CD4-positive, alpha-beta memory T cell (primary cell): Measurements from ENCODE around the gene ZIC2. TPM values are rescaled to one million over a fixed set of nuclear protein-coding genes. Genes with fewer than 3 reads are reported as not detected.
"Not testable (repeated sequence)": the region's sequence is repeated elsewhere in the genome, so short reads cannot be mapped to it uniquely, and the experiment has no call there.

Experiments used
- CTCF ChIA-PET: fragments of 350-600 bp; sonication (Branson Sonifier 250); formaldehyde crosslinking; loops from one replicate; lab custom pipeline; 2021; ENCODE audit warnings: inconsistent platforms; ENCODE audit not compliant: partially characterized antibody; lab: Charles Lee
- POLR2A ChIA-PET: fragments of 350-600 bp; sonication (Branson Sonifier 250); formaldehyde crosslinking; loops from one replicate; lab custom pipeline; 2021; ENCODE audit not compliant: partially characterized antibody; lab: Charles Lee
- DNase-seq, 5 donors: peaks; one replicate each; pipeline versions ENCODE4 v3.0.0 to v3.0.0-alpha.2; 2020 to 2022; ENCODE audit warnings: mixed read lengths in 1 of 5
- H3K27ac ChIP-seq: one replicate; pipeline ENCODE4 v1.7.0; 2013; ENCODE audit warnings: low read depth, low read length
- H3K27me3 ChIP-seq: 2 replicates; pipeline ENCODE4 v1.7.0; 2013; ENCODE audit warnings: mild to moderate bottlenecking, low read length, moderate library complexity; ENCODE audit not compliant: insufficient read depth
- H3K36me3 ChIP-seq: 2 replicates; pipeline ENCODE4 v1.7.0; 2013; ENCODE audit warnings: mild to moderate bottlenecking, low read length, moderate library complexity; ENCODE audit not compliant: insufficient read depth
- H3K4me1 ChIP-seq: 2 replicates; pipeline ENCODE4 v1.7.0; 2013; ENCODE audit warnings: mild to moderate bottlenecking, low read length, moderate library complexity; ENCODE audit not compliant: insufficient read depth
- H3K4me3 ChIP-seq, 2 donors: one replicate each; pipeline ENCODE4 v1.7.0; 2013; ENCODE audit warnings: low read length in 2 of 2, mild to moderate bottlenecking in 1 of 2
- H3K9me3 ChIP-seq, 2 donors: one replicate each; pipeline ENCODE4 v1.7.0; 2013; ENCODE audit warnings: low read length in 2 of 2, control low read depth in 1 of 2; ENCODE audit not compliant: control insufficient read depth in 1 of 2
- H3K27ac Mint-ChIP-seq, 7 donors: one replicate each; pipeline ENCODE4 v1.8.0; 2020 to 2021; ENCODE audit warnings: mixed read lengths in 7 of 7, mild to moderate bottlenecking in 6 of 7, inconsistent platforms in 3 of 7, moderate library complexity in 3 of 7
- H3K27me3 Mint-ChIP-seq, 2 donors: one replicate each; pipeline ENCODE4 v1.8.0; 2020 to 2021; ENCODE audit warnings: mixed read lengths in 2 of 2
- H3K36me3 Mint-ChIP-seq, 2 donors: one replicate each; pipeline ENCODE4 v1.8.0; 2020 to 2021; ENCODE audit warnings: mixed read lengths in 2 of 2, inconsistent platforms in 1 of 2, mild to moderate bottlenecking in 1 of 2
- H3K4me1 Mint-ChIP-seq, 4 donors: one replicate each; pipeline ENCODE4 v1.8.0; 2020 to 2021; ENCODE audit warnings: mixed read lengths in 4 of 4, mild to moderate bottlenecking in 1 of 4
- H3K4me3 Mint-ChIP-seq, 8 donors: one replicate each; pipeline ENCODE4 v1.8.0; 2020 to 2021; ENCODE audit warnings: mixed read lengths in 8 of 8, mild to moderate bottlenecking in 7 of 8, moderate library complexity in 6 of 8, inconsistent platforms in 3 of 8
- H3K9me3 Mint-ChIP-seq, 8 donors: one replicate each; pipeline ENCODE4 v1.8.0; 2020 to 2021; ENCODE audit warnings: mixed read lengths in 8 of 8, mild to moderate bottlenecking in 5 of 8, inconsistent platforms in 3 of 8, moderate library complexity in 1 of 8
- intact Hi-C: fragments of 100-400 bp; cut with micrococcal nuclease; formaldehyde crosslinking; loops from one replicate; pipeline ENCODE4 v1.15.1; 2023
- polyA plus RNA-seq, 2 donors: library from polyadenylated mRNA; unstranded; fragments of 300-500 nt; fragmentation: Illumina TruSeq; gene quantifications; one replicate each; pipeline ENCODE4 v1.2.3, GENCODE V29; 2021
- total RNA-seq, 2 experiments: library from RNA; stranded (reverse); gene quantifications; one replicate each; pipeline ENCODE4 v1.2.3, GENCODE V29; 2021

Gene ZIC2
- total and polyA plus RNA-seq, 4 experiments from 2014 or later: not detected

- intact Hi-C loops: no loop called here
- DNase-seq: no peak
- Mint-ChIP-seq H3K9me3 (no peaks in the 10 kb centered on the region), H3K27me3 (peaks cover 37 to 55% of the 10 kb centered on the region in 2 donors), H3K4me3 (no peak overlapping the region), H3K36me3 (no peaks in the 10 kb centered on the region), H3K27ac (no peak overlapping the region), H3K4me1 (no peaks in the 10 kb centered on the region)
- ChIA-PET POLR2A (no interaction called here), CTCF (no interaction called here)
- Histone ChIP-seq H3K27me3 (peaks cover 2% of the 10 kb centered on the region), H3K36me3 (no peaks in the 10 kb centered on the region), H3K4me1 (no peaks in the 10 kb centered on the region), H3K27ac (no peak overlapping the region), H3K4me3 (no peak overlapping the region), H3K9me3 (no peaks in the 10 kb centered on the region)
These were observed 37.0 kb upstream of the ZIC2 start for GRCh38 chr13:99944606-99945005.

DNA sequence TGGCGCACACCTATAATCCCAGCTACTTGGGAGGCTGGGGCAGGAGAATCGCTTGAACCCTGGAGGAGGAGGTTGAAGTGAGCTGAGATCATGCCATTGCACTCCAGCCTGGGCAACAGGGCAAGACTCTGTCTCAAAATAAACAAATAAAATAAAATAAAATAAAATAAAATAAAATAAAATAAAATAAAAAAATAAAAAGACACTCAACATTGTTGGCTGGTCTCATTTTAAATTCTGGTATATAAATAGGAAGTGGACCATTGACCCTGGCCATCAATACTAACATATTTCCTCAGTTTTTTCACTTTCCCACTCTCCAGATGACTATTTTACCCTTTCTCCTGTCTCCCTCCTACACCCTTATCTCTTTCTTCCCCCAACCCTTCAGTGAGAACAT is 36.1 kb upstream of the ZIC2 start:
- H3K9me3 Mint-ChIP-seq, CTCF ChIA-PET, H3K27ac ChIP-seq, H3K4me3 ChIP-seq, DNase-seq, H3K4me1 ChIP-seq, H3K9me3 ChIP-seq, H3K4me3 Mint-ChIP-seq, H3K27me3 ChIP-seq, POLR2A ChIA-PET, H3K36me3 Mint-ChIP-seq, H3K27ac Mint-ChIP-seq, H3K4me1 Mint-ChIP-seq, intact Hi-C loops, H3K36me3 ChIP-seq: not testable (repeated sequence)
- peaks cover 44 to 53% of the 10 kb centered on the region in 2 donors for H3K27me3 Mint-ChIP-seq

DNA sequence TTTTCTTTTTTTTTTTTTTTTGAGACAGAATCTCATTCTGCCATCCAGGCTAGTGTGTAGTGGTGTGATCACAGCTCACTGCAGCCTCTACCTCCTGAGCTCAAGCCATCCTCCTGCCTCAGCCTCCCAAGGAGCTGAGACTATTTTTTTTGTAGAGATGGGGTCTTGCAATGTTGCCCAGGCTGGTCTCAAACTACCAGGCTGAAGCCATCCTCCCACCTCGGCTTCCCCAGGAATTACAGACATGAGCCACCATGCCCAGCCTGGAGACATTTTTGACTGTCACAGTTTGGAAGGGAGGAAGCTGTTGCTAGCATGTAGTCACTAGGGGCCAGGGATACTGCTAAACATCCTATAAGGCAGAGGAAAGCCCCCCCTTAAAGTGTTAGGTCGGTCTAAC is 33.9 kb upstream of the ZIC2 start:
- intact Hi-C loops: no loop called here
- Mint-ChIP-seq H3K27ac (no peak overlapping the region), H3K9me3 (no peaks in the 10 kb centered on the region), H3K36me3 (no peaks in the 10 kb centered on the region), H3K4me3 (no peak overlapping the region), H3K4me1 (no peaks in the 10 kb centered on the region), H3K27me3 (peaks cover 47 to 52% of the 10 kb centered on the region in 2 donors)
- H3K4me1 ChIP-seq: no peaks in the 10 kb centered on the region
- no peak overlapping the region for H3K4me3 ChIP-seq
- peaks cover 4% of the 10 kb centered on the region for H3K27me3 ChIP-seq
- H3K9me3 ChIP-seq: no peaks in the 10 kb centered on the region
- no peak for DNase-seq
- POLR2A ChIA-PET: no interaction called here
- no peak overlapping the region for H3K27ac ChIP-seq
- CTCF ChIA-PET: no interaction called here
- H3K36me3 ChIP-seq: no peaks in the 10 kb centered on the region

DNA sequence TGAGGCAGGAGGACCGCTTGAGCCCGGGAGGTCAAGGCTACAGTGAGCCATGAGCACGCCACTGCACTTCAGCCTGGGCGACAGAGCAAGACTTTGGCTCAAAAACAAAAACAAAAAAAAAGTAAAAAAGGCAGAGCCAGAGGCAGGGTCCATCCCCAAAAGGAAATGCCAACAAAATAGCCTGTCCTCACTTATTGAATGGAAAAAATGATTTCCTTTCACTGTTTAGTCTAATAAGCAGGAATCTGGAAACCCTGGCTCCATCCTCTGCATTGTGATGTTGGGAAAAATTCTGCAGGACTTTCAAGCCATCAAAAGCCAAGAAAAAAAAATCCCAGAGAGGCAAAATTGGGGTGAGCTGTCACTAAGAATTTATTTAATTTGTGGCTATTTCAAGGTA is 33.2 kb upstream of the ZIC2 start:
- Mint-ChIP-seq H3K36me3 (no peaks in the 10 kb centered on the region), H3K4me1 (no peaks in the 10 kb centered on the region), H3K27ac (no peak overlapping the region), H3K27me3 (peaks cover 48 to 55% of the 10 kb centered on the region in 2 donors), H3K4me3 (no peak overlapping the region), H3K9me3 (peaks cover 0 to 2% (median 0%) of the 10 kb centered on the region in 8 donors)
- intact Hi-C loops: no loop called here
- ChIA-PET POLR2A (no interaction called here), CTCF (no interaction called here)
- no peak for DNase-seq
- peaks cover 4% of the 10 kb centered on the region for H3K27me3 ChIP-seq
- H3K36me3 ChIP-seq: no peaks in the 10 kb centered on the region
- H3K9me3 ChIP-seq: no peaks in the 10 kb centered on the region
- H3K4me1 ChIP-seq: no peaks in the 10 kb centered on the region
- no peak overlapping the region for H3K4me3 ChIP-seq
- H3K27ac ChIP-seq: no peak overlapping the region

GRCh38 chr13:99948907-99949678 is 32.5 kb upstream of the ZIC2 start:
- H3K9me3 ChIP-seq: no peaks in the 10 kb centered on the region
- no peaks in the 10 kb centered on the region for H3K36me3 ChIP-seq
- Mint-ChIP-seq H3K27me3 (peaks cover 52 to 60% of the 10 kb centered on the region in 2 donors), H3K36me3 (no peaks in the 10 kb centered on the region), H3K27ac (no peak overlapping the region), H3K4me1 (no peaks in the 10 kb centered on the region), H3K9me3 (peaks cover 0 to 2% (median 0%) of the 10 kb centered on the region in 8 donors), H3K4me3 (no peak overlapping the region)
- intact Hi-C loops: no loop called here
- CTCF ChIA-PET: no interaction called here
- H3K4me1 ChIP-seq: no peaks in the 10 kb centered on the region
- peaks cover 4% of the 10 kb centered on the region for H3K27me3 ChIP-seq
- no peak overlapping the region for H3K4me3 ChIP-seq
- H3K27ac ChIP-seq: no peak overlapping the region
- POLR2A ChIA-PET: no interaction called here
- no peak for DNase-seq

GRCh38 chr13:99949679-99950413 is 31.7 kb upstream of the ZIC2 start:
- Mint-ChIP-seq H3K27ac (no peak overlapping the region), H3K9me3 (peaks cover 0 to 2% (median 0%) of the 10 kb centered on the region in 8 donors), H3K4me3 (no peak overlapping the region), H3K4me1 (no peaks in the 10 kb centered on the region), H3K27me3 (peaks cover 51 to 62% of the 10 kb centered on the region in 2 donors), H3K36me3 (no peaks in the 10 kb centered on the region)
- H3K4me3 ChIP-seq: no peak overlapping the region
- ChIA-PET CTCF (no interaction called here), POLR2A (no interaction called here)
- H3K27me3 ChIP-seq: peaks cover 4% of the 10 kb centered on the region
- no peak overlapping the region for H3K27ac ChIP-seq
- no peaks in the 10 kb centered on the region for H3K9me3 ChIP-seq
- intact Hi-C loops: no loop called here
- no peak for DNase-seq
- H3K36me3 ChIP-seq: no peaks in the 10 kb centered on the region
- no peaks in the 10 kb centered on the region for H3K4me1 ChIP-seq

DNA sequence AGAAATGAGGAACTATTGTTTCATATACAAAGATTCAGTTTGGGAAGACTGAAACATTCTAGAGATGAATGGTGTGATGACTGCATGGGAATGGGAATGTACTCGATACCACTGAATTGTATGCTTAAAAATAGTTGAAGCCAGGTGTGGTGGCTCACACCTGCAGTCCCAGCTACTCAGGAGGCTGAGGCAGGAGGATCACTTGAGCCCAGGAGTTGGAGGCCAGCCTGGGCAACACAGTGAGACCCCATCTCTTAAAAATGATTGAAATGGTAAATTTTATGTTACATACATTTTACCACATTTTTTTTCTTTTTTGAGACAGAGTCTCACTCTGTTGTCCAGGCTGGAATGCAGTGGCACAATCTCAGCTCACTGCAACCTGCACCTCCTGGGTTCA is 29.9 kb upstream of the ZIC2 start:
- H3K4me3 ChIP-seq, H3K4me3 Mint-ChIP-seq, H3K4me1 ChIP-seq, H3K27ac Mint-ChIP-seq, H3K9me3 ChIP-seq, H3K9me3 Mint-ChIP-seq, H3K27ac ChIP-seq, DNase-seq, CTCF ChIA-PET, H3K36me3 Mint-ChIP-seq, H3K36me3 ChIP-seq, POLR2A ChIA-PET, intact Hi-C loops: not testable (repeated sequence)
- H3K4me1 Mint-ChIP-seq: peaks cover 4 to 13% (median 8%) of the 10 kb centered on the region in 4 donors
- peaks cover 54 to 66% of the 10 kb centered on the region in 2 donors for H3K27me3 Mint-ChIP-seq
- H3K27me3 ChIP-seq: peaks cover 22% of the 10 kb centered on the region
